OCI-LY3 (cell line): Measurements from ENCODE around the gene PSMA8.

Experiments used
- EZH2phosphoT487 ChIP-seq: fragments of 200-600 bp; shearing (Covaris generic); IDR thresholded peaks from 2 replicates; pipeline ENCODE4 v1.6.1; 2018; ENCODE audit warnings: antibody characterized with exemption, mixed run types, low read depth
- TF ChIP-seq, protein P1 (sequence below): fragments of 200-600, 300-600 bp; sonication (generic); IDR thresholded peaks from 2 replicates; pipeline ENCODE4 v1.5.1; 2014; ENCODE audit warnings: antibody characterized with exemption, low read length, low read depth

DNA sequence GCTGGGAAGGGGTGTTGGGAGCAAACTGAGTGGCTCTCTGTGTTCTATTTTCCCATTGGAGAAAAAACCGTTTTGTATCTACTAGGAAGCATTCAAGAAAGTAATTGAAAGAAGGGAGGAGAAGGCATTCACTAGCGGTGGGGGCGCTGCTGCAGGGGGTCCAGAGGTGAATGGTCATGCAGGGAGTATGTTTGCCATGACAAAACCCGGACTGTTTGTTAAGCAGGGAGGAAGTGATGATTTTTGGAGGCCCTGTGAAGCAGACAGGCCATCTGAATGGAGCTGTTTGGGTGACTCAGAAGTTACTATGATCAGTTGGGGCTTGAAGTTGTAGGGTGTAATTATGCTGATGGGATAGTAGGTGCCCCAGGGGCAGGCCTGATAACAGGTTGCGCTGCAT, 99.5 kb downstream of the PSMA8 start:
- TF ChIP-seq, protein P1, sequence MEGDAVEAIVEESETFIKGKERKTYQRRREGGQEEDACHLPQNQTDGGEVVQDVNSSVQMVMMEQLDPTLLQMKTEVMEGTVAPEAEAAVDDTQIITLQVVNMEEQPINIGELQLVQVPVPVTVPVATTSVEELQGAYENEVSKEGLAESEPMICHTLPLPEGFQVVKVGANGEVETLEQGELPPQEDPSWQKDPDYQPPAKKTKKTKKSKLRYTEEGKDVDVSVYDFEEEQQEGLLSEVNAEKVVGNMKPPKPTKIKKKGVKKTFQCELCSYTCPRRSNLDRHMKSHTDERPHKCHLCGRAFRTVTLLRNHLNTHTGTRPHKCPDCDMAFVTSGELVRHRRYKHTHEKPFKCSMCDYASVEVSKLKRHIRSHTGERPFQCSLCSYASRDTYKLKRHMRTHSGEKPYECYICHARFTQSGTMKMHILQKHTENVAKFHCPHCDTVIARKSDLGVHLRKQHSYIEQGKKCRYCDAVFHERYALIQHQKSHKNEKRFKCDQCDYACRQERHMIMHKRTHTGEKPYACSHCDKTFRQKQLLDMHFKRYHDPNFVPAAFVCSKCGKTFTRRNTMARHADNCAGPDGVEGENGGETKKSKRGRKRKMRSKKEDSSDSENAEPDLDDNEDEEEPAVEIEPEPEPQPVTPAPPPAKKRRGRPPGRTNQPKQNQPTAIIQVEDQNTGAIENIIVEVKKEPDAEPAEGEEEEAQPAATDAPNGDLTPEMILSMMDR: no peak
- no peak for TF ChIP-seq EZH2phosphoT487
